Transverse colon (tissue), 4 donors: Measurements from ENCODE around the gene PCGF1. TPM values are rescaled to one million over a fixed set of nuclear protein-coding genes. Genes with fewer than 3 reads are reported as not detected.

Experiments used
- DNase-seq: peaks from one replicate; pipeline ENCODE4 v3.0.0-alpha.2; 2019
- H3K27ac ChIP-seq, 4 donors: fragments of 200-600 bp; sonication (generic); 2 replicates each; pipeline ENCODE4 v1.5.1; 2016 to 2018; ENCODE audit warnings: inconsistent platforms in 4 of 4
- H3K27me3 ChIP-seq: fragments of 200-600 bp; sonication (generic); 2 replicates; pipeline ENCODE4 v1.5.1; 2017; ENCODE audit warnings: inconsistent platforms
- H3K36me3 ChIP-seq, 4 donors: fragments of 200-600 bp; sonication (generic); 2 replicates each; pipeline ENCODE4 v1.5.1; 2017 to 2019; ENCODE audit warnings: inconsistent platforms in 4 of 4
- H3K4me1 ChIP-seq, 4 donors: fragments of 200-600 bp; sonication (generic); 2 replicates each; pipeline ENCODE4 v1.5.1; 2017 to 2020; ENCODE audit warnings: inconsistent platforms in 4 of 4
- H3K4me3 ChIP-seq, 4 donors: fragments of 200-600 bp; sonication (generic); 1 replicate in 1 of 4; 2 replicates in 3 of 4; pipeline versions ENCODE4 v1.5.1 to v1.6.1; 2017 to 2019; ENCODE audit warnings: inconsistent platforms in 4 of 4
- H3K9me3 ChIP-seq, 2 donors: fragments of 200-600 bp; sonication (generic); 2 replicates each; pipeline ENCODE4 v1.5.1; 2017 to 2019; ENCODE audit warnings: inconsistent platforms in 2 of 2
- EP300 ChIP-seq: sonication (generic); formaldehyde crosslinking; IDR thresholded peaks from one replicate; pipeline ENCODE4 v1.6.1; 2017; ENCODE audit warnings: antibody characterized with exemption, low read depth
- POLR2A ChIP-seq: fragments of 450-650 bp; IDR thresholded peaks from one replicate; pipeline ENCODE4 v1.6.1; 2016; ENCODE audit warnings: antibody characterized with exemption, mild to moderate bottlenecking, moderate library complexity
- POLR2AphosphoS5 ChIP-seq, 3 donors: sonication (generic); formaldehyde crosslinking; IDR thresholded peaks; one replicate each; pipeline ENCODE4 v1.6.1; 2016; ENCODE audit warnings: antibody characterized with exemption in 3 of 3
- WGBS, 2 donors: methylation state at CpG; one replicate each; pipeline ENCODE4 v1.1.5; 2018; ENCODE audit warnings: low coverage in 1 of 2; 5-methylcytosine and 5-hydroxymethylcytosine counted together
- in situ Hi-C, 4 donors: fragments of 200-750 bp; cut with MboI; loops; one replicate each; pipeline versions ENCODE4 v1.15.0 to v1.15.1; 2017; ENCODE audit warnings: low sequenced_read_pairs in 3 of 4, low pct_ligation_motif_present in 1 of 4, low pct_unique_long_range_greater_than_20kb in 1 of 4
- intact Hi-C: fragments of 100-400 bp; cut with DNase I; formaldehyde crosslinking; loops from one replicate; pipeline ENCODE4 v1.15.1; 2023; ENCODE audit warnings: low total_unique reads
- total RNA-seq, 4 donors: library from RNA; depleted of rRNA; stranded (reverse); fragments of >200 nt; gene quantifications; one replicate each; pipeline ENCODE4 v1.1.0, GENCODE V29; 2016
- TF ChIP-seq, protein P1 (sequence below), 5 experiments: fragments of 200-600 bp in 3 of 5; fragments of 450-650 bp in 2 of 5; sonication (generic) in 3 of 5; IDR thresholded peaks; 1 replicate in 2 of 5; 2 replicates in 3 of 5; pipeline ENCODE4 v1.5.1; 2016 to 2017; ENCODE audit warnings: antibody characterized with exemption in 5 of 5, inconsistent platforms in 3 of 5, mild to moderate bottlenecking in 2 of 5, moderate library complexity in 1 of 5

The PCGF1 gene
- total RNA-seq, 4 donors from 2014 or later = 3.7 to 23.9 (median 19.3) TPM

- WGBS, 2 donors = 90 to 100% methylated on average over 1 to 3 of the region's 3 CpGs
- Histone ChIP-seq H3K27ac (no peak overlapping the region), H3K36me3 (peaks cover 0 to 31% (median 16%) of the 10 kb centered on the region in 4 donors), H3K4me3 (no peak overlapping the region), H3K9me3 (no peaks in the 10 kb centered on the region), H3K27me3 (peaks cover 13% of the 10 kb centered on the region), H3K4me1 (peaks cover 6 to 15% (median 13%) of the 10 kb centered on the region in 4 donors)
- no peak for DNase-seq
- TF ChIP-seq POLR2AphosphoS5 (IDR thresholded peaks at IDR 0.05) (no peak), POLR2A (no peak)
- intact Hi-C loops = no loop called here
- in situ Hi-C loops = loop anchor here in 2 of 4 donors (25.0 kb wide), 1 partner anchor 94 kb away; no protein-coding TSS in a partner anchor
Measured at GRCh38 chr2:74493546-74493945, 13.9 kb downstream of the PCGF1 start.

DNA sequence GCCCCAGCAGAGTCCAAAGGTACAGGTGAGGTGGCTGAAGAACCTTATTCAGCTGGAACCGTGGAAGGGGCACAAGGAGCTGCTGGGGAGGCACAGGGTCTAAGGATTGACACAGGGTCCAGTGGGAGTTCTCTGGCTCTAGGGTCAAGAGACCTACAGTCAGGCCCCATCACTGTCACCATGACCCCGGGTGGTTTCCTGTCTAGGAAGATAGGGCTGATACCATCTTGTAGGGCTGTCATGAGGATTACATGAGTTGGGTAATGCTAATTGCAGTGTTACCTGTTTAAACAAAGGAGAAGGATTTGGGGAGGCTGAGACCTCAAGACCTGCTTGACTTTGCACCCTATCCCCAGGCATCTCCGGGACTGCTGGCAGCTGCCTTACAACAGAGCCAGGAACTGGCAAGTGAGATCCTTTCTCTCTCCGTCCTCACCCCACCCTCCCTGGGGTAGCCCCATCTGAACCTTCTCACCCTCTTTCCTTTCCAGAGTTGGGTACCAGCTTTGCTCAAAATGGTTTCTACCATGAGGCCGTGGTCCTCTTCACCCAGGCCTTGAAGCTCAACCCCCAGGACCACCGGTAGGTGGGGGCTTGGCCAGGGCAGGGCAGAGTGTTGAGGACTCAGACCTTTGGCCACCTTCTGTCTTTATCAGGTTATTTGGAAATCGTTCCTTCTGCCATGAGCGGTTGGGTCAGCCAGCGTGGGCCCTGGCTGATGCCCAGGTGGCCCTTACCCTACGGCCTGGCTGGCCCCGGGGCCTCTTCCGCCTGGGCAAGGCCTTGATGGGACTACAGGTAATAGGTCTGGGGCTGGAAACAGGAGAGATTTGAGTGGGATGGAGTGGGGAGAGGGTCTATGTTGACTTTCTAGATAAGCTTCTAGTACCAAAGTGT lies 15.6 kb downstream of the PCGF1 start:
- Histone ChIP-seq H3K4me1 (no peaks in the 10 kb centered on the region), H3K27me3 (no peaks in the 10 kb centered on the region), H3K4me3 (no peak overlapping the region), H3K27ac (no peak overlapping the region), H3K36me3 (peaks cover 0 to 31% (median 16%) of the 10 kb centered on the region in 4 donors), H3K9me3 (no peaks in the 10 kb centered on the region)
- TF ChIP-seq POLR2A = no peak
- no peak for TF ChIP-seq EP300
- TF ChIP-seq, protein P1, sequence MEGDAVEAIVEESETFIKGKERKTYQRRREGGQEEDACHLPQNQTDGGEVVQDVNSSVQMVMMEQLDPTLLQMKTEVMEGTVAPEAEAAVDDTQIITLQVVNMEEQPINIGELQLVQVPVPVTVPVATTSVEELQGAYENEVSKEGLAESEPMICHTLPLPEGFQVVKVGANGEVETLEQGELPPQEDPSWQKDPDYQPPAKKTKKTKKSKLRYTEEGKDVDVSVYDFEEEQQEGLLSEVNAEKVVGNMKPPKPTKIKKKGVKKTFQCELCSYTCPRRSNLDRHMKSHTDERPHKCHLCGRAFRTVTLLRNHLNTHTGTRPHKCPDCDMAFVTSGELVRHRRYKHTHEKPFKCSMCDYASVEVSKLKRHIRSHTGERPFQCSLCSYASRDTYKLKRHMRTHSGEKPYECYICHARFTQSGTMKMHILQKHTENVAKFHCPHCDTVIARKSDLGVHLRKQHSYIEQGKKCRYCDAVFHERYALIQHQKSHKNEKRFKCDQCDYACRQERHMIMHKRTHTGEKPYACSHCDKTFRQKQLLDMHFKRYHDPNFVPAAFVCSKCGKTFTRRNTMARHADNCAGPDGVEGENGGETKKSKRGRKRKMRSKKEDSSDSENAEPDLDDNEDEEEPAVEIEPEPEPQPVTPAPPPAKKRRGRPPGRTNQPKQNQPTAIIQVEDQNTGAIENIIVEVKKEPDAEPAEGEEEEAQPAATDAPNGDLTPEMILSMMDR (IDR thresholded peaks at IDR 0.05) = no peak
- TF ChIP-seq POLR2AphosphoS5 (IDR thresholded peaks at IDR 0.05) = no peak
- in situ Hi-C loops = loop anchor here in 2 of 4 donors (25.0 kb wide), 1 partner anchor 95 kb away; no protein-coding TSS in a partner anchor
- intact Hi-C loops = no loop called here
- no peak for DNase-seq
- 94% methylated on average over 12 of the region's 12 CpGs; no CpG with 5 or more reads in 1 of the 2 donors for WGBS, 2 donors

- 92% methylated on average over 9 of the region's 9 CpGs; no CpG with 5 or more reads in 1 of the 2 donors for WGBS, 2 donors
Measured at GRCh38 chr2:74489906-74490305, 17.6 kb downstream of the PCGF1 start.

DNA sequence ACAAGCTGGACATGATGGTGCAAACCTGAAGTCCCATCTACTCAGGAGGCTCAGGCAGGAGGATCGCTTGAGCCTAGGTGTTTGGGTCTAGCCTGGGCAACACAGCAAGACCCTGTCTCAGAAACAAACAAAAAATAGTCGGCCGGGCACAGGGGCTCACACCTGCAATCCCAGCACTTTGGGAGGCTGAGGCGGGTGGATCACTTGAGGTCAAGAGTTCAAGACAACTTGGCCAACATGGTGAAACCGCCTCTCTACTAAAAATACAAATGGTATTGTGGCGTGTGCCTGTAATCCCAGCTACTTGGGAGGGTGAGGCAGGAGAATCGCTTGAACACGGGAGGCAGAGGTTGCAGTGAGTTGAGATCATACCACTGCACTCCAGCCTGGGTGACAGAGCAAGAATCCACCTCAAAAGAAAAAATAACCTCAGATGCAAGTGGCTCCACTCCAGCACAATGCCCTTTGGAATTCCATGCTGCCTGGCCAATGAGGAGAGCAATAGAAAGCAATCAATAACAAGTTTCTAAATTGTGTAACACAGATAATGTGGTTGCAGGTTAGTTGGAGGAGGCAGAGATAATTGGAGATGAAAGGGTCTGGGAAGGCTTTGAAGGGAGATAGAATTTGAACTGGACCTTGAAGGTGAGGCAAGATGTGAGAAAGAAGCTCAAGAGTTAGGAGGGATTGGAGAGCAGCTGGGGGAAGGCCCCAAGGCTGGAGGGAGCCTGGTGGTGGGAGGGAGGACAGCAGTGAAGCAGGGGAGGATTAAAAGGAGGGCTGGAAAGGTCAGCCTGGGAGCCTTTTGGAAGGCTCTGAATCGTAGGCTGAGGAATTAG lies 18.6 kb downstream of the PCGF1 start:
- Histone ChIP-seq H3K4me1 (peaks cover 0 to 6% (median 2%) of the 10 kb centered on the region in 4 donors), H3K27me3 (no peaks in the 10 kb centered on the region), H3K36me3 (peaks cover 0 to 41% (median 21%) of the 10 kb centered on the region in 4 donors), H3K27ac (no peak overlapping the region), H3K9me3 (no peaks in the 10 kb centered on the region), H3K4me3 (no peak overlapping the region)
- 81 to 91% methylated on average over 2 to 9 of the region's 9 CpGs for WGBS, 2 donors
- no peak for TF ChIP-seq EP300
- intact Hi-C loops = no loop called here
- in situ Hi-C loops = loop anchor here (5.0 to 25.0 kb wide), 3 partner anchors 93 to 98 kb away; no protein-coding TSS in a partner anchor
- no peak for DNase-seq

More at GRCh38 chr2:74489906-74490305, 17.6 kb downstream of the PCGF1 start:
- intact Hi-C loops (no loop called here), in situ Hi-C loops (loop anchor here (5.0 to 25.0 kb wide), 3 partner anchors 92 to 97 kb away; no protein-coding TSS in a partner anchor)
- TF ChIP-seq, protein P1 (IDR thresholded peaks at IDR 0.05) = no peak
- TF ChIP-seq POLR2A (no peak), POLR2AphosphoS5 (IDR thresholded peaks at IDR 0.05) (no peak), EP300 (no peak)
- Histone ChIP-seq H3K4me3 (no peak overlapping the region), H3K27me3 (no peaks in the 10 kb centered on the region), H3K36me3 (peaks cover 0 to 41% (median 21%) of the 10 kb centered on the region in 4 donors), H3K4me1 (no peaks in the 10 kb centered on the region), H3K27ac (no peak overlapping the region), H3K9me3 (no peaks in the 10 kb centered on the region)
- DNase-seq = no peak
